Body of pancreas (tissue), 4 donors: ENCODE data around the gene TRIOBP. TPM values are rescaled to one million over a fixed set of nuclear protein-coding genes. Genes with fewer than 3 reads are reported as not detected.

Experiments
- ATAC-seq: fragments of 150-250 bp; one replicate; pipeline ENCODE4 v1.9.1; 2016
- DNase-seq, 4 donors: peaks; one replicate each; pipeline ENCODE4 v3.0.0-alpha.2; 2019
- H3K27ac ChIP-seq, 4 donors: fragments of 200-600 bp; sonication (generic); 1 replicate in 3 of 4; 2 replicates in 1 of 4; pipeline versions ENCODE4 v1.5.1 to v1.6.1; 2016 to 2019; ENCODE audit warnings: mild to moderate bottlenecking in 1 of 4, mixed read lengths in 1 of 4, moderate library complexity in 1 of 4
- H3K27me3 ChIP-seq, 2 donors: fragments of 200-600 bp; sonication (generic); one replicate each; pipeline ENCODE4 v1.6.0; 2016; ENCODE audit warnings: mild to moderate bottlenecking in 1 of 2
- H3K36me3 ChIP-seq, 2 donors: fragments of 200-600 bp; sonication (generic); replicated peaks in 1 of 2; 2 replicates each; pipeline ENCODE4 v1.5.1; 2016; ENCODE audit warnings: low read depth in 2 of 2; ENCODE audit not compliant: insufficient read depth in 1 of 2
- H3K4me1 ChIP-seq: fragments of 200-600 bp; sonication (generic); one replicate; pipeline ENCODE4 v1.6.0; 2016
- H3K4me3 ChIP-seq, 2 donors: fragments of 200-600 bp; sonication (generic); 1 replicate in 1 of 2; 2 replicates in 1 of 2; pipeline ENCODE4 v1.5.1; 2016 to 2019
- H3K9me3 ChIP-seq, 3 donors: fragments of 200-600 bp; sonication (generic); 1 replicate in 2 of 3; 2 replicates in 1 of 3; pipeline ENCODE4 v1.5.1; 2016
- POLR2A ChIP-seq, 3 donors: fragments of 450-650 bp; IDR thresholded peaks; one replicate each; pipeline ENCODE4 v1.6.1; 2016; ENCODE audit warnings: antibody characterized with exemption in 3 of 3, mild to moderate bottlenecking in 2 of 3
- WGBS, 2 donors: methylation state at CpG; one replicate each; pipeline ENCODE4 v1.1.5; 2017; 5-methylcytosine and 5-hydroxymethylcytosine counted together
- intact Hi-C: fragments of 100-400 bp; cut with DNase I; formaldehyde crosslinking; loops from one replicate; pipeline ENCODE4 v1.15.1; 2023
- total RNA-seq, 2 donors: library from RNA; depleted of rRNA; stranded (reverse); fragments of >200 nt; gene quantifications; one replicate each; pipeline ENCODE4 v1.1.0, GENCODE V29; 2016
- TF ChIP-seq, protein P1 (sequence below), 7 experiments: fragments of 450-650 bp in 4 of 7; fragments of 200-600 bp in 3 of 7; sonication (generic) in 3 of 7; IDR thresholded peaks; one replicate each; pipeline ENCODE4 v1.5.1; 2016 to 2019; ENCODE audit warnings: antibody characterized with exemption in 7 of 7

The TRIOBP gene
- total RNA-seq, 2 donors from 2014 or later = 65.6 to 76.5 TPM

- WGBS, 2 donors = 65 to 76% methylated on average over 6 of the region's 6 CpGs
These were observed 27.3 kb upstream of the TRIOBP start for GRCh38 chr22:37669586-37669985.

DNA sequence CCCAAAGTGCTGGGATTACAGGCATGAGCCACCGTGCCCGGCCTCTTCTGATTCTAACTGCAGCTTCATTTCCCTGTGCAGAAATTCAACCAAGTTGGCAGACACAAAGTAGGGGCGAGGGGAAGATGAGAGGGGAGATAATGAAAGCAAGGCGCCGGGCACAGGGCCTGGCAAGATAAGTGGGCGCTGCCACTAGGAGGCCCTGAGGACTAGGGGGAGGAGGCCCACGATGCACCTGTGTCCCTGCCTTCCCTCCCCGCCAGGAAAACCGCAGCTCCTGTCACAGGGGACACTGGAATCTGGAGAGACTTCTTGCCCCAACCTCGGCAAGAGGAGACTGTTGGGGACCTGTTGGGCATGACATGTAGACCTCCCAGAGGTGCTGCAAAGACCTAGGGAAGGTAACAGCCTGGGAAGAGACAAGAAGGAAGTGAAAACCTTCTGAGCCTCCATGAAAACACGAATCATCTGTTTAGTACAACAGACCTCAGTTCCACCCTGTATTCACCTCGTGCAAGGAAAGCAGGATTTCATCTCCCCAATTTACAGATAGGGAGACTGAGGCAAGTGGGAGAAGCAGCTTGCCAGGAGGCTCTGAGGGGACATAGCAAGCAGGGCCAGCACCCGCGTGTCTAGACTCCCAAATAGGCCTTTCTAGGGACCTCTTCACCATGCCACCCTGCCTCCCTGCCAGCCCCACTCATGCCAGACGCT is 24.5 kb upstream of the TRIOBP start:
- Histone ChIP-seq H3K9me3 (no peaks in the 10 kb centered on the region), H3K27me3 (no peaks in the 10 kb centered on the region), H3K4me1 (peaks cover 32% of the 10 kb centered on the region), H3K36me3 (no peaks in the 10 kb centered on the region), H3K27ac (no peak overlapping the region), H3K4me3 (no peak overlapping the region)
- WGBS, 2 donors = 59 to 67% methylated on average over 14 to 15 of the region's 15 CpGs
- no peak for TF ChIP-seq POLR2A (IDR thresholded peaks at IDR 0.05)
- TF ChIP-seq, protein P1, sequence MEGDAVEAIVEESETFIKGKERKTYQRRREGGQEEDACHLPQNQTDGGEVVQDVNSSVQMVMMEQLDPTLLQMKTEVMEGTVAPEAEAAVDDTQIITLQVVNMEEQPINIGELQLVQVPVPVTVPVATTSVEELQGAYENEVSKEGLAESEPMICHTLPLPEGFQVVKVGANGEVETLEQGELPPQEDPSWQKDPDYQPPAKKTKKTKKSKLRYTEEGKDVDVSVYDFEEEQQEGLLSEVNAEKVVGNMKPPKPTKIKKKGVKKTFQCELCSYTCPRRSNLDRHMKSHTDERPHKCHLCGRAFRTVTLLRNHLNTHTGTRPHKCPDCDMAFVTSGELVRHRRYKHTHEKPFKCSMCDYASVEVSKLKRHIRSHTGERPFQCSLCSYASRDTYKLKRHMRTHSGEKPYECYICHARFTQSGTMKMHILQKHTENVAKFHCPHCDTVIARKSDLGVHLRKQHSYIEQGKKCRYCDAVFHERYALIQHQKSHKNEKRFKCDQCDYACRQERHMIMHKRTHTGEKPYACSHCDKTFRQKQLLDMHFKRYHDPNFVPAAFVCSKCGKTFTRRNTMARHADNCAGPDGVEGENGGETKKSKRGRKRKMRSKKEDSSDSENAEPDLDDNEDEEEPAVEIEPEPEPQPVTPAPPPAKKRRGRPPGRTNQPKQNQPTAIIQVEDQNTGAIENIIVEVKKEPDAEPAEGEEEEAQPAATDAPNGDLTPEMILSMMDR (IDR thresholded peaks at IDR 0.05) = no peak
- no peak for ATAC-seq
- DNase-seq = no peak
- intact Hi-C loops = no loop called here

More at GRCh38 chr22:37669586-37669985, 27.3 kb upstream of the TRIOBP start:
- intact Hi-C loops = no loop called here
- no peaks in the 10 kb centered on the region for H3K9me3 ChIP-seq
- peaks cover 6% of the 10 kb centered on the region for H3K4me1 ChIP-seq
- TF ChIP-seq POLR2A (IDR thresholded peaks at IDR 0.05) = no peak
- TF ChIP-seq, protein P1 (IDR thresholded peaks at IDR 0.05) = no peak
- no peaks in the 10 kb centered on the region for H3K36me3 ChIP-seq
- no peak overlapping the region for H3K27ac ChIP-seq
- no peaks in the 10 kb centered on the region for H3K27me3 ChIP-seq
- no peak for ATAC-seq
- DNase-seq = no peak
- no peak overlapping the region for H3K4me3 ChIP-seq

DNA sequence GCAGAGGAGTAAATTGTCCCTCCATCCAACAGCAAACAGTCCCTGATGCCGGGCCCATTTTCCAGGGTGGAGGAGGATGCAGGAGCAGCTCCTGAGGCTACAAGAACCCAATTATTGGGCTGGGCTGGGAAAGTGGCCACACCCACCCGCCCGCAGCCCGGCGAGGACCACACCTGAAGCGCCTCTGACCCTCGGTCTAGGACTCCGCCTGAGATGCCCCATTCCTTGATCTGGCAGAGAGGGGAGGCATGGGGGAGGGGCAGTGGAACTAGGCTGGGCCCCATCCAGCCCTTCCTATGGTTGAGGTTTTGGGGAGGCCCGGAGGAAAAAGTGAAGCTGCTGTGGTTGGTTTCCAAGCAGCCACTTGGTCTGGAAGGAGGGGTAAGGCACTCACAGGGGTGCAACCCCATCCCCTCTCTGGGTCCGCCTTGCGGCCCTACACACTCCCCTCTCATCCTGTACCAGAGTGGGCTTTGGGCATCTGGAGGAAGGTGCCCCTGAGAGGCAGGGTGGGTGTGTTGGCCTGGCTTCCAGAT is 23.9 kb upstream of the TRIOBP start:
- peaks cover 33% of the 10 kb centered on the region for H3K4me1 ChIP-seq
- no peak overlapping the region for H3K4me3 ChIP-seq
- H3K9me3 ChIP-seq = no peaks in the 10 kb centered on the region
- 58 to 82% methylated on average over 3 to 10 of the region's 11 CpGs for WGBS, 2 donors
- H3K36me3 ChIP-seq = no peaks in the 10 kb centered on the region
- no peak for TF ChIP-seq POLR2A (IDR thresholded peaks at IDR 0.05)
- TF ChIP-seq, protein P1 (IDR thresholded peaks at IDR 0.05) = no peak
- no peaks in the 10 kb centered on the region for H3K27me3 ChIP-seq
- DNase-seq (no peak), ATAC-seq (no peak)
- intact Hi-C loops = no loop called here
- H3K27ac ChIP-seq = no peak overlapping the region

GRCh38 chr22:37674248-37674647 is 22.6 kb upstream of the TRIOBP start:
- Histone ChIP-seq H3K36me3 (no peaks in the 10 kb centered on the region), H3K27ac (peak overlapping the region in 3 of 4 donors; percentile 75 to 88 (median 78)), H3K27me3 (no peaks in the 10 kb centered on the region), H3K9me3 (no peaks in the 10 kb centered on the region), H3K4me1 (peaks cover 33% of the 10 kb centered on the region), H3K4me3 (no peak overlapping the region)
- 85 to 92% methylated on average over 12 of the region's 12 CpGs for WGBS, 2 donors
- no peak for TF ChIP-seq POLR2A (IDR thresholded peaks at IDR 0.05)
- intact Hi-C loops = no loop called here
- DNase-seq (no peak), ATAC-seq (no peak)

- peak within 1 kb of the TSS in 1 of 2 donors; percentile 19 for H3K4me3 ChIP-seq
- no peaks in the 10 kb centered on the region for H3K27me3 ChIP-seq
- DNase-seq (peak; percentile 81 to 95 (median 92)), ATAC-seq (peak; percentile 71)
- no peaks in the 10 kb centered on the region for H3K36me3 ChIP-seq
- WGBS, 2 donors = 15 to 21% methylated on average over 28 to 34 of the region's 34 CpGs
- TF ChIP-seq, protein P1 (IDR thresholded peaks at IDR 0.05) = peak in 2 of 7 experiments; percentile 32 to 40
- TF ChIP-seq POLR2A (IDR thresholded peaks at IDR 0.05) = peak in 2 of 3 donors; percentile 35 to 42
- peaks cover 33% of the 10 kb centered on the region for H3K4me1 ChIP-seq
- no peaks in the 10 kb centered on the region for H3K9me3 ChIP-seq
- intact Hi-C loops = no loop called here
- H3K27ac ChIP-seq = peak within 1 kb of the TSS; percentile 75 to 88 (median 82)
These were observed 21.6 kb upstream of the TRIOBP start, which contains the start of gene LGALS1 for GRCh38 chr22:37674951-37675929. TSS of gene LGALS1 (plus strand) at chr22:37675636. CDS start at chr22:37675703, 67 bp downstream.
